RPMI7951 (cell line): ENCODE data around the gene BTG4. TPM values are rescaled to one million over a fixed set of nuclear protein-coding genes. Genes with fewer than 3 reads are reported as not detected.
A peak's percentile ranks its signal among the peaks of the same experiment; 100 is the strongest.

Source experiments
- DNase-seq: peaks from one replicate; pipeline ENCODE4 v3.0.0-alpha.2; 2012; ENCODE audit warnings: low read depth
- total RNA-seq: library from RNA; depleted of rRNA; stranded (reverse); fragments of >200 nt; shearing (Covaris generic); gene quantifications from 2 replicates; pipeline ENCODE4 v1.2.3, GENCODE V29; 2014

Gene BTG4
- total RNA-seq, 1 experiment from 2014 or later, result not detected

GRCh38 chr11:111537336-111537860 is 25.2 kb upstream of the BTG4 start:
- DNase-seq, result no peak

GRCh38 chr11:111535281-111535680 is 23.1 kb upstream of the BTG4 start:
- no peak for DNase-seq

GRCh38 chr11:111532365-111532709 is 20.2 kb upstream of the BTG4 start:
- peak; percentile 22 for DNase-seq

- DNase-seq, result peak; percentile 92
Observed at GRCh38 chr11:111531687-111532364, 19.6 kb upstream of the BTG4 start.

GRCh38 chr11:111531136-111531535 is 18.9 kb upstream of the BTG4 start:
- peak; percentile 37 for DNase-seq

GRCh38 chr11:111530091-111530490 is 17.9 kb upstream of the BTG4 start:
- DNase-seq, result peak; percentile 62

GRCh38 chr11:111528557-111528956 is 16.4 kb upstream of the BTG4 start:
- peak; percentile 23 for DNase-seq

GRCh38 chr11:111527279-111527678 is 15.1 kb upstream of the BTG4 start:
- DNase-seq, result no peak

- peak; percentile 62 for DNase-seq
Observed at GRCh38 chr11:111526501-111526900, 14.3 kb upstream of the BTG4 start.

- no peak for DNase-seq
Observed at GRCh38 chr11:111525456-111525855, 13.3 kb upstream of the BTG4 start.

GRCh38 chr11:111524056-111524455 is 11.9 kb upstream of the BTG4 start:
- no peak for DNase-seq

- DNase-seq, result no peak
Observed at GRCh38 chr11:111523343-111523742, 11.2 kb upstream of the BTG4 start.

GRCh38 chr11:111522426-111522825 is 10.2 kb upstream of the BTG4 start:
- no peak for DNase-seq

- DNase-seq, result peak; percentile 63
Observed at GRCh38 chr11:111521135-111521534, 8.9 kb upstream of the BTG4 start.

GRCh38 chr11:111520560-111520959 is 8.4 kb upstream of the BTG4 start:
- peak; percentile 59 for DNase-seq

GRCh38 chr11:111518668-111519067 is 6.5 kb upstream of the BTG4 start:
- no peak for DNase-seq

- DNase-seq, result no peak
Observed at GRCh38 chr11:111515591-111515990, 3.4 kb upstream of the BTG4 start.

GRCh38 chr11:111514216-111515031 is 2.2 kb upstream of the BTG4 start, which contains the start of gene HOATZ:
Gene HOATZ (plus strand): TSS chr11:111514778. CDS start chr11:111514785, 7 bp downstream.
- no peak for DNase-seq

- DNase-seq, result no peak
Observed at GRCh38 chr11:111513240-111513605, 1.0 kb upstream of the BTG4 start.

GRCh38 chr11:111510311-111510710 is 1.9 kb downstream of the BTG4 start:
- DNase-seq, result no peak

- DNase-seq, result no peak
Observed at GRCh38 chr11:111502611-111503010, 9.6 kb downstream of the BTG4 start.

GRCh38 chr11:111500481-111500880 is 11.7 kb downstream of the BTG4 start:
- no peak for DNase-seq

GRCh38 chr11:111499483-111499882 is 12.7 kb downstream of the BTG4 start:
- no peak for DNase-seq
